Psoas muscle (tissue), 8 donors: ENCODE data around the gene RXFP4. TPM values are rescaled to one million over a fixed set of nuclear protein-coding genes. Genes with fewer than 3 reads are reported as not detected.
A peak's percentile ranks its signal among the peaks of the same experiment; 100 is the strongest.

Experiments used
- ATAC-seq, 4 donors: fragments of 200-7000 bp; cut with Tn5 transposase; one replicate each; pipeline ENCODE4 v1.9.1; 2020; ENCODE audit warnings: moderate library complexity in 3 of 4, mild to moderate bottlenecking in 2 of 4
- DNase-seq, 2 donors: peaks; one replicate each; pipeline ENCODE4 v3.0.0-alpha.2; 2020
- H3K27ac ChIP-seq: fragments of 200-600 bp; one replicate; pipeline ENCODE4 v1.8.0; 2022
- H3K27me3 ChIP-seq, 3 donors: fragments of 200-600 bp in 1 of 3; one replicate each; pipeline versions ENCODE4 v1.6.1 to v1.8.0; 2013 to 2022; ENCODE audit warnings: low read length in 2 of 3, mild to moderate bottlenecking in 2 of 3, moderate library complexity in 1 of 3; ENCODE audit not compliant: insufficient read depth in 3 of 3
- H3K36me3 ChIP-seq, 2 donors: fragments of 200-600 bp in 1 of 2; one replicate each; pipeline versions ENCODE4 v1.6.1 to v1.8.0; 2013 to 2022; ENCODE audit warnings: low read depth in 1 of 2, mild to moderate bottlenecking in 1 of 2, moderate library complexity in 1 of 2; ENCODE audit not compliant: insufficient read depth in 1 of 2
- H3K4me1 ChIP-seq: fragments of 200-600 bp; one replicate; pipeline ENCODE4 v1.8.0; 2022
- H3K4me3 ChIP-seq: fragments of 200-600 bp; one replicate; pipeline ENCODE4 v1.8.0; 2022; ENCODE audit warnings: mild to moderate bottlenecking
- H3K9me3 ChIP-seq: fragments of 200-600 bp; one replicate; pipeline ENCODE4 v1.8.0; 2022
- CTCF ChIP-seq: fragments of 200-600 bp; IDR thresholded peaks from one replicate; pipeline ENCODE4 v1.8.0; 2022; ENCODE audit warnings: antibody characterized with exemption
- WGBS, 3 donors: extraction: QIAGEN DNeasy Blood & Tissue Kit; methylation state at CpG; one replicate each; pipeline versions ENCODE4 v1.1.6 to v1.1.7; 2013; 5-methylcytosine and 5-hydroxymethylcytosine counted together
- intact Hi-C, 2 donors: fragments of 100-400 bp; cut with DNase I; formaldehyde crosslinking; loops; one replicate each; pipeline versions ENCODE4 v1.11.0 to v1.14.2; 2022
- polyA plus RNA-seq, 3 donors: library from polyadenylated mRNA; stranded (reverse); fragments of 200-250 nt; gene quantifications; one replicate each; pipeline ENCODE4 v1.2.3, GENCODE V29; 2013
- total RNA-seq, 4 donors: library from RNA; stranded (reverse); fragmentation: NEBNext Ultra II Directional in 2 of 4; extraction: Animal tissue kit (Norgen Biotek cat#: 25700) in 2 of 4; gene quantifications; one replicate each; pipeline versions ENCODE4 v1.2.1 to v1.2.4, GENCODE V29; 2021 to 2023
- donor health status: healthy with polysubstance abuse.
- donor health status: DM: no; HTN: no; CAD: no; lungs with moderate emphysema.
- donor health status: Bipolar disorder and iron deficiency.
- donor health status: healthy.
- donor health status: DM: yes; HTN: yes; CAD: no.
- donor health status: DM: no; HTN: no; CAD: no.
- donor health status: DM: no; HTN: no; CAD: no.
- donor health status: DM: yes; HTN: yes; CAD: no.

The RXFP4 gene
- total and polyA plus RNA-seq, 7 donors = not detected

GRCh38 chr1:155974208-155975115 is 33.0 kb downstream of the RXFP4 start:
- no peak for TF ChIP-seq CTCF
- Histone ChIP-seq H3K27me3 (no peaks in the 10 kb centered on the region), H3K4me3 (peak overlapping the region; percentile 88), H3K4me1 (peaks cover 77% of the 10 kb centered on the region), H3K27ac (peak overlapping the region; percentile 89), H3K9me3 (no peaks in the 10 kb centered on the region), H3K36me3 (no peaks in the 10 kb centered on the region)
- DNase-seq (no peak), ATAC-seq (no peak)
- 22 to 30% (median 22%) methylated on average over 13 of the region's 13 CpGs for WGBS, 3 donors
- intact Hi-C loops = no loop called here

GRCh38 chr1:155975375-155976061 is 34.1 kb downstream of the RXFP4 start:
- Histone ChIP-seq H3K27me3 (no peaks in the 10 kb centered on the region), H3K4me1 (peaks cover 76% of the 10 kb centered on the region), H3K36me3 (no peaks in the 10 kb centered on the region), H3K27ac (peak overlapping the region; percentile 89), H3K9me3 (no peaks in the 10 kb centered on the region), H3K4me3 (peak overlapping the region; percentile 88)
- 31 to 35% (median 33%) methylated on average over 4 of the region's 4 CpGs for WGBS, 3 donors
- TF ChIP-seq CTCF = no peak
- intact Hi-C loops = loop anchor here in 1 of 2 donors (2.0 kb wide), 1 partner anchor 13 kb away; no protein-coding TSS in a partner anchor
- ATAC-seq (no peak), DNase-seq (no peak)

GRCh38 chr1:155976062-155976912 is 34.8 kb downstream of the RXFP4 start:
- Histone ChIP-seq H3K4me1 (peaks cover 73% of the 10 kb centered on the region), H3K27me3 (no peaks in the 10 kb centered on the region), H3K9me3 (no peaks in the 10 kb centered on the region), H3K4me3 (peak overlapping the region; percentile 88), H3K36me3 (no peaks in the 10 kb centered on the region), H3K27ac (peak overlapping the region; percentile 89)
- intact Hi-C loops = loop anchor here in 1 of 2 donors (2.0 kb wide), 1 partner anchor 13 kb away; no protein-coding TSS in a partner anchor
- no peak for TF ChIP-seq CTCF
- ATAC-seq (no peak), DNase-seq (peak; percentile 72 to 82)
- 24 to 35% (median 31%) methylated on average over 14 of the region's 14 CpGs for WGBS, 3 donors

- WGBS, 3 donors = 25 to 35% (median 34%) methylated on average over 5 of the region's 5 CpGs
- intact Hi-C loops = loop anchor here in 1 of 2 donors (2.0 kb wide), 1 partner anchor 14 kb away; no protein-coding TSS in a partner anchor
- H3K9me3 ChIP-seq = no peaks in the 10 kb centered on the region
- no peak for TF ChIP-seq CTCF
- ATAC-seq (no peak), DNase-seq (no peak)
- peak overlapping the region; percentile 89 for H3K27ac ChIP-seq
- no peaks in the 10 kb centered on the region for H3K36me3 ChIP-seq
- peak overlapping the region; percentile 88 for H3K4me3 ChIP-seq
- H3K4me1 ChIP-seq = peaks cover 70% of the 10 kb centered on the region
- H3K27me3 ChIP-seq = no peaks in the 10 kb centered on the region
These were observed 35.7 kb downstream of the RXFP4 start for GRCh38 chr1:155976913-155977689.
